ENCODE measurements around the gene AGK.

The AGK gene

DNA sequence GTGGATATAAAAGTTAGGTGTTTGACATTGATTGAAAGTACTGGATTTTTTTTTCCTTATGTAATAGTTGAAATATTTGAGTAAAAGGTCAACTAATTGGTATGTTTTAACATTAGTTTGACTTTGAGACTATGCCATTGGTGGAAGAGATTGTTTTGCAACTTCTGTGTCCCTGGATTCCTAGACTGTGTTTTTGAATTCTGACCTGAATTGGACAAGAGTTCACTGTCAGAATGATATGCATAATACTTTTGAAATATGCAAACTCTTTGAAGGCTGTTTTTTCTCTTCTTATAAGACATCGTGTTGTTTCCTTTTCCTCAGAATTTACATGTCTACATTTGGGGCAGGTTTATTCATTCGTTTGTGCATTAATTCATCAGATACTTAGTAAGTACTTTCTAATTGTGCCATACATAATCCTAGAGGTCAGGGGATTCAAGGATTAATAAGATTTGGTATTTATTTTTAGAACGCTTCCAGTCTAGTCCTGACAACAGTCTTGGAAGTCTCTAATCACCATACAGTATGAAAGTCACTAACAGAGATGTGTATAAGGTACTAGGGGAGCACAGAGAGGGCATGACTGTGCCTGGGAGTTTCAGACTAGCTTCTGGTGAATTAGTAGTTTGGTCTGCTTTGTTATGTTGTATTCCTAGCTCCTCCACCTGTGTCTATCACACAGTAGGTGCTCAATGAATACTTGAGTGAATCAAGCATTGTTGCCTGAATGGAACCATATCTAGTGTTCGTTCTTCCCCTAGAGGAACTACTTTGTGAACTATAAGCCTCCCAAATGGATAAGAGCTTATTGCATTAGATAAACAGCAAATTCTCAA lies 49.2 kb downstream of the AGK start:
- Histone ChIP-seq H2BK120ac (ENCODE audit: low read depth, low read length) (no peak overlapping the region), H4K8ac (ENCODE audit: low read depth, low read length) (no peak overlapping the region), H3K36me3 (ENCODE audit: control insufficient read depth, insufficient read depth, low read length) (no peaks in the 10 kb centered on the region), H3K23ac (ENCODE audit: low read length) (no peak overlapping the region), H2BK5ac (ENCODE audit: low read length) (no peak overlapping the region), H3K4me2 (ENCODE audit: low read length) (no peak overlapping the region), H3K4ac (ENCODE audit: low read depth, low read length) (no peak overlapping the region), H2BK15ac (replicated peaks; ENCODE audit: low read depth) (no peak overlapping the region), H3K18ac (ENCODE audit: low read length) (no peak overlapping the region), H3K79me2 (ENCODE audit: control insufficient read depth, insufficient read depth, low read length) (no peaks in the 10 kb centered on the region), H3K79me1 (ENCODE audit: low read length) (no peaks in the 10 kb centered on the region), H4K5ac (ENCODE audit: low read length) (no peak overlapping the region), H3K27me3 (ENCODE audit: insufficient read depth, low read length, poor library complexity) (no peaks in the 10 kb centered on the region), H3K56ac (ENCODE audit: low read length) (no peak overlapping the region), H3K4me3 (ENCODE audit: low read length) (no peak overlapping the region), H3K27ac (ENCODE audit: low read depth, low read length) (no peak overlapping the region), H3K4me1 (ENCODE audit: control insufficient read depth, low read depth, low read length) (no peaks in the 10 kb centered on the region), H3K9ac (ENCODE audit: low read length) (no peak overlapping the region), H2AK5ac (ENCODE audit: low read length) (no peak overlapping the region)
- WGBS (ENCODE audit: extremely low coverage, insufficient coverage, low lambda C conversion rate): no CpG with 5 or more reads among the region's 4 CpGs
- DNase-seq: no peak

DNA sequence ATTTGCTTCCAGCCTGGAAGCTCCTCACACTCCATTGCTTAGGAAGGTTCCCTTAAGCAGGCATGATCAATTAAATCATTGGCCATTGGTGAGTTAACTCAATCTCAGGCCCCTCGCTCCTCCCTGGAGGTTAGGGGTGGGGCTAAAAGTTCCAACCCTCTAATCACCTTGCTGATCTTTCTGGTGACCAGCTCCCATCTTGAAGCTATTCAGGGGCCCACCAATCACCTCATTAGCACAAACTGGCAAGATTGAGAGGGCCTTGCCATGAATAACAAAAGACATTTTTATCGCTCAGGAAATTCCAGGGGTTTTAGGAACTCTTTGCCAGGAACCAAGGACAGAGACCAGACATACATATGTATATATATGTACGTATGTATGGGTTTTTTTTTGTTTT lies 58.4 kb downstream of the AGK start:
- H3K56ac ChIP-seq (ENCODE audit: low read length): no peak overlapping the region
- no peak overlapping the region for H3K9ac ChIP-seq (ENCODE audit: low read length)
- H3K4ac ChIP-seq (ENCODE audit: low read depth, low read length): no peak overlapping the region
- H3K4me3 ChIP-seq (ENCODE audit: low read length): no peak overlapping the region
- no peak overlapping the region for H2BK120ac ChIP-seq (ENCODE audit: low read depth, low read length)
- no peak overlapping the region for H4K5ac ChIP-seq (ENCODE audit: low read length)
- no CpG with 5 or more reads among the region's 3 CpGs for WGBS (ENCODE audit: extremely low coverage, insufficient coverage, low lambda C conversion rate)
- no peaks in the 10 kb centered on the region for H3K79me2 ChIP-seq (ENCODE audit: control insufficient read depth, insufficient read depth, low read length)
- no peak overlapping the region for H3K4me2 ChIP-seq (ENCODE audit: low read length)
- H3K18ac ChIP-seq (ENCODE audit: low read length): no peak overlapping the region
- no peak overlapping the region for H2BK15ac ChIP-seq (replicated peaks; ENCODE audit: low read depth)
- H2BK5ac ChIP-seq (ENCODE audit: low read length): no peak overlapping the region
- no peaks in the 10 kb centered on the region for H3K27me3 ChIP-seq (ENCODE audit: insufficient read depth, low read length, poor library complexity)
- H3K27ac ChIP-seq (ENCODE audit: low read depth, low read length): no peak overlapping the region
- peak; percentile 20 for DNase-seq
- H3K79me1 ChIP-seq (ENCODE audit: low read length): no peaks in the 10 kb centered on the region
- H4K8ac ChIP-seq (ENCODE audit: low read depth, low read length): no peak overlapping the region
- no peak overlapping the region for H3K23ac ChIP-seq (ENCODE audit: low read length)
- H2AK5ac ChIP-seq (ENCODE audit: low read length): no peak overlapping the region
- no peaks in the 10 kb centered on the region for H3K4me1 ChIP-seq (ENCODE audit: control insufficient read depth, low read depth, low read length)
- no peaks in the 10 kb centered on the region for H3K36me3 ChIP-seq (ENCODE audit: control insufficient read depth, insufficient read depth, low read length)

GRCh38 chr7:141610671-141611070 lies 59.5 kb downstream of the AGK start:
- Histone ChIP-seq H3K9ac (ENCODE audit: low read length) (no peak overlapping the region), H3K4ac (ENCODE audit: low read depth, low read length) (no peak overlapping the region), H3K4me1 (ENCODE audit: control insufficient read depth, low read depth, low read length) (no peaks in the 10 kb centered on the region), H4K5ac (ENCODE audit: low read length) (no peak overlapping the region), H2BK120ac (ENCODE audit: low read depth, low read length) (no peak overlapping the region), H3K18ac (ENCODE audit: low read length) (no peak overlapping the region), H3K4me2 (ENCODE audit: low read length) (no peak overlapping the region), H3K27ac (ENCODE audit: low read depth, low read length) (no peak overlapping the region), H4K8ac (ENCODE audit: low read depth, low read length) (no peak overlapping the region), H3K27me3 (ENCODE audit: insufficient read depth, low read length, poor library complexity) (no peaks in the 10 kb centered on the region), H3K23ac (ENCODE audit: low read length) (no peak overlapping the region), H3K36me3 (ENCODE audit: control insufficient read depth, insufficient read depth, low read length) (no peaks in the 10 kb centered on the region), H3K79me2 (ENCODE audit: control insufficient read depth, insufficient read depth, low read length) (no peaks in the 10 kb centered on the region), H3K79me1 (ENCODE audit: low read length) (no peaks in the 10 kb centered on the region), H2AK5ac (ENCODE audit: low read length) (no peak overlapping the region), H3K56ac (ENCODE audit: low read length) (no peak overlapping the region), H2BK5ac (ENCODE audit: low read length) (no peak overlapping the region), H2BK15ac (replicated peaks; ENCODE audit: low read depth) (no peak overlapping the region), H3K4me3 (ENCODE audit: low read length) (no peak overlapping the region)
- no CpG with 5 or more reads among the region's 1 CpG for WGBS (ENCODE audit: extremely low coverage, insufficient coverage, low lambda C conversion rate)
- no peak for DNase-seq

DNA sequence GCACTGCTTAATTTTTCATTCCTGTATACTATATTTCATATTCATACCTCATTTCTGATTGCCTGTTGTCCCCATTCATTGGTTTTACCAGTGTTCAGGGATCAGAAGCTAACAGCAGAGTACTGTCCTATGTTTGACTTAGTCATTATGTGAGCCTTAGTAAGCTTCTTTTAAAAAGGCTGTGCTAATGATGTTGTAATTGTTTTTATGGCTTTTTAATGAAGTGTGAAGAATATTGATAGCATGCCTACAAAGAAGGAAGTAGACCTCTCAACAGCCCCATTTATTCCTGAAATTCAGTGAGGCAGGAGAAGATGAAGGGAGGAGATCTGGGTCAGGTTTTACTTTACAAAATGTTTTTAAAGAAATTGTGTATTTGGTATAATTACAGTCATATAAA lies 61.7 kb downstream of the AGK start:
- Histone ChIP-seq H3K4me3 (ENCODE audit: low read length) (no peak overlapping the region), H3K4ac (ENCODE audit: low read depth, low read length) (no peak overlapping the region), H3K79me1 (ENCODE audit: low read length) (no peaks in the 10 kb centered on the region), H2BK5ac (ENCODE audit: low read length) (no peak overlapping the region), H4K8ac (ENCODE audit: low read depth, low read length) (no peak overlapping the region), H2BK15ac (replicated peaks; ENCODE audit: low read depth) (no peak overlapping the region), H2BK120ac (ENCODE audit: low read depth, low read length) (no peak overlapping the region), H2AK5ac (ENCODE audit: low read length) (no peak overlapping the region), H3K9ac (ENCODE audit: low read length) (no peak overlapping the region), H3K56ac (ENCODE audit: low read length) (no peak overlapping the region), H3K79me2 (ENCODE audit: control insufficient read depth, insufficient read depth, low read length) (no peaks in the 10 kb centered on the region), H3K27me3 (ENCODE audit: insufficient read depth, low read length, poor library complexity) (no peaks in the 10 kb centered on the region), H4K5ac (ENCODE audit: low read length) (no peak overlapping the region), H3K27ac (ENCODE audit: low read depth, low read length) (no peak overlapping the region), H3K4me2 (ENCODE audit: low read length) (no peak overlapping the region), H3K36me3 (ENCODE audit: control insufficient read depth, insufficient read depth, low read length) (no peaks in the 10 kb centered on the region), H3K4me1 (ENCODE audit: control insufficient read depth, low read depth, low read length) (no peaks in the 10 kb centered on the region), H3K23ac (ENCODE audit: low read length) (no peak overlapping the region), H3K18ac (ENCODE audit: low read length) (no peak overlapping the region)
- no peak for DNase-seq

DNA sequence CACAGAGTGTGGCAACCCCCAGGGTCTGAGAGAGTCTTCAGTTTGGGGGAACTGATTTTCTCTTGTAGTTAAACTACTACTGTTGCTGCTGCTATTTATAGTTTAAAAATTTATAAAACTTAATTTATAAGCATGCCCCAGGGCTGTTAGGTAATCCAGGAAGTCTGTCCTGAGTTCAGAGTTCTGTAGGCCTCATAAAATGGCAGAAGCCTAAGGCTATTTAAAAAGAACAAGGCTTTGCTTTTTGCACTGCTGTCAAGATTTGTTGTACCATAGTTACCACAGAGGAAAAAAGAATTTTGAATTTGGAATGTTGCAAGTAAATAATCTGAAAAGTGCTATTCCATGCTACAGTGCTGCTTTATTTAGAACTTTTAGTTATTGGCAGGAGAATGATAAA lies 66.1 kb downstream of the AGK start:
- Histone ChIP-seq H4K8ac (ENCODE audit: low read depth, low read length) (no peak overlapping the region), H3K4me3 (ENCODE audit: low read length) (no peak overlapping the region), H4K5ac (ENCODE audit: low read length) (no peak overlapping the region), H2BK15ac (replicated peaks; ENCODE audit: low read depth) (no peak overlapping the region), H3K27me3 (ENCODE audit: insufficient read depth, low read length, poor library complexity) (no peaks in the 10 kb centered on the region), H2BK5ac (ENCODE audit: low read length) (no peak overlapping the region), H3K36me3 (ENCODE audit: control insufficient read depth, insufficient read depth, low read length) (no peaks in the 10 kb centered on the region), H2AK5ac (ENCODE audit: low read length) (no peak overlapping the region), H2BK120ac (ENCODE audit: low read depth, low read length) (no peak overlapping the region), H3K56ac (ENCODE audit: low read length) (no peak overlapping the region), H3K27ac (ENCODE audit: low read depth, low read length) (no peak overlapping the region), H3K18ac (ENCODE audit: low read length) (no peak overlapping the region), H3K4ac (ENCODE audit: low read depth, low read length) (no peak overlapping the region), H3K9ac (ENCODE audit: low read length) (no peak overlapping the region), H3K4me1 (ENCODE audit: control insufficient read depth, low read depth, low read length) (no peaks in the 10 kb centered on the region), H3K79me2 (ENCODE audit: control insufficient read depth, insufficient read depth, low read length) (no peaks in the 10 kb centered on the region), H3K23ac (ENCODE audit: low read length) (no peak overlapping the region), H3K4me2 (ENCODE audit: low read length) (no peak overlapping the region), H3K79me1 (ENCODE audit: low read length) (no peaks in the 10 kb centered on the region)
- no peak for DNase-seq

DNA sequence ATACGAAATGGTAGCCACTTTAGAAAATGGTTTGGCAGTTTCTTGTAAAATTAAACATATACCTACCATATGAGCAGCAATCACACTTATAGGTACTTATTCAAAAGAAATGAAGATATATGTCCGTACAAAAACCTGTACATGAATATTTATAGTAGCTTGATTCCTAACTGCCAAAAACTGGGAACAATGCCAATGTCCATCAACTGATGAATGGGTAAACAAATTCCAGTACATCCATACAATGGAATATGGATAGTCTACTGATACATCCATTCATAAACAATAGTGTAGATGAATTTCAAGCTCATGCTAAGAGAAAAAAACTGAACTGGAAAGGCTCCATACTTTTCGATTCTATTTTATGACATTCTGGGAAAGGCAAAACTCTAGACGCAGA lies 68.5 kb downstream of the AGK start:
- no peak overlapping the region for H2BK5ac ChIP-seq (ENCODE audit: low read length)
- no peak overlapping the region for H4K5ac ChIP-seq (ENCODE audit: low read length)
- no peak overlapping the region for H3K4ac ChIP-seq (ENCODE audit: low read depth, low read length)
- no peak overlapping the region for H2BK15ac ChIP-seq (replicated peaks; ENCODE audit: low read depth)
- H3K4me1 ChIP-seq (ENCODE audit: control insufficient read depth, low read depth, low read length): no peaks in the 10 kb centered on the region
- H3K4me3 ChIP-seq (ENCODE audit: low read length): no peak overlapping the region
- no peaks in the 10 kb centered on the region for H3K79me1 ChIP-seq (ENCODE audit: low read length)
- H3K23ac ChIP-seq (ENCODE audit: low read length): no peak overlapping the region
- H3K36me3 ChIP-seq (ENCODE audit: control insufficient read depth, insufficient read depth, low read length): no peaks in the 10 kb centered on the region
- H2AK5ac ChIP-seq (ENCODE audit: low read length): no peak overlapping the region
- H2BK120ac ChIP-seq (ENCODE audit: low read depth, low read length): no peak overlapping the region
- H3K27ac ChIP-seq (ENCODE audit: low read depth, low read length): no peak overlapping the region
- no peaks in the 10 kb centered on the region for H3K79me2 ChIP-seq (ENCODE audit: control insufficient read depth, insufficient read depth, low read length)
- H4K8ac ChIP-seq (ENCODE audit: low read depth, low read length): no peak overlapping the region
- no peak overlapping the region for H3K4me2 ChIP-seq (ENCODE audit: low read length)
- no peak overlapping the region for H3K18ac ChIP-seq (ENCODE audit: low read length)
- no peaks in the 10 kb centered on the region for H3K27me3 ChIP-seq (ENCODE audit: insufficient read depth, low read length, poor library complexity)
- WGBS (ENCODE audit: extremely low coverage, insufficient coverage, low lambda C conversion rate): no CpG with 5 or more reads among the region's 4 CpGs
- no peak overlapping the region for H3K56ac ChIP-seq (ENCODE audit: low read length)
- DNase-seq: no peak
- H3K9ac ChIP-seq (ENCODE audit: low read length): no peak overlapping the region
